HepG2 (cell line): ENCODE results near the gene LAMA5. TPM values are rescaled to one million over a fixed set of nuclear protein-coding genes. Genes with fewer than 3 reads are reported as not detected.
A peak's percentile ranks its signal among the peaks of the same experiment; 100 is the strongest.

Experiments used
- ATAC-seq: fragments of 200-7000 bp; cut with Tn5 transposase; 3 replicates; pipeline ENCODE4 v1.9.1; 2020; ENCODE audit warnings: mild to moderate bottlenecking, moderate library complexity
- BruUV-seq: library from RNA; stranded (reverse); fragments of 400-500 nt; replicated peaks from 2 replicates; lab custom pipeline; 2021; lab: Mats Ljungman, UMichigan
- CTCF ChIA-PET: fragments of 300-600 bp; formaldehyde crosslinking; extraction: SDS; loops from one replicate; lab custom pipeline; 2021; ENCODE audit warnings: low total read pairs, inconsistent platforms, low intra/inter-chr PET ratio; lab: Yijun Ruan, JAX
- POLR2A ChIA-PET: fragments of 350-600 bp; sonication (Branson Sonifier 250); formaldehyde crosslinking; loops from one replicate; lab custom pipeline; 2020; ENCODE audit warnings: antibody characterized with exemption, inconsistent platforms; lab: Yijun Ruan, JAX
- DNase-seq: peaks from one replicate; pipeline ENCODE4 v3.0.0-alpha.2; 2015; ENCODE audit warnings: low spot score
- FAIRE-seq: peaks from 3 replicates; lab custom pipeline; 2011; peaks lifted over from hg19 to GRCh38; lab: Jason Lieb, UNC
- H2AFZ ChIP-seq: one replicate; pipeline ENCODE4 v1.6.1; 2011; ENCODE audit warnings: low read length, inconsistent platforms
- H3K27ac ChIP-seq: fragments of 300-600 bp; 3 replicates; pipeline ENCODE4 v1.8.0; 2011; ENCODE audit warnings: mixed run types, mild to moderate bottlenecking, mixed read lengths, low read length, inconsistent platforms; ENCODE audit not compliant: insufficient read depth; ENCODE audit errors: extremely low read length
- H3K27me3 ChIP-seq, 2 experiments: fragments of 200-600 bp in 1 of 2; 2 replicates in 1 of 2; 3 replicates in 1 of 2; pipeline versions ENCODE4 v1.6.0 to v1.8.0; 2011; ENCODE audit warnings: low read length in 2 of 2, mild to moderate bottlenecking in 2 of 2, moderate library complexity in 2 of 2, inconsistent platforms in 1 of 2; ENCODE audit not compliant: insufficient read depth in 2 of 2, control insufficient read depth in 1 of 2
- H3K36me3 ChIP-seq, 2 experiments: fragments of 200-600 bp in 1 of 2; replicated peaks in 1 of 2; 2 replicates in 1 of 2; 3 replicates in 1 of 2; pipeline versions ENCODE4 v1.5.1 to v1.8.0; 2011; ENCODE audit warnings: low read length in 2 of 2, inconsistent platforms in 1 of 2; ENCODE audit not compliant: insufficient read depth in 2 of 2, control insufficient read depth in 1 of 2
- H3K4me1 ChIP-seq: 2 replicates; pipeline ENCODE4 v1.5.1; 2012; ENCODE audit warnings: low read length, inconsistent platforms; ENCODE audit not compliant: insufficient read depth
- H3K4me2 ChIP-seq: 2 replicates; pipeline ENCODE4 v1.6.0; 2011; ENCODE audit warnings: low read depth, low read length, inconsistent platforms
- H3K4me3 ChIP-seq, 3 experiments: fragments of 200-600 bp in 1 of 3; sonication (generic), shearing (Covaris generic) in 1 of 3; replicated peaks in 1 of 3; 2 replicates each; pipeline ENCODE4 v1.5.1; 2011 to 2016; ENCODE audit warnings: low read length in 3 of 3, inconsistent platforms in 2 of 3, low read depth in 2 of 3, mild to moderate bottlenecking in 2 of 3, control low read depth in 1 of 3, mixed read lengths in 1 of 3; ENCODE audit not compliant: insufficient read depth in 1 of 3
- H3K79me2 ChIP-seq: one replicate; pipeline ENCODE4 v1.6.1; 2011; ENCODE audit warnings: low read length, inconsistent platforms; ENCODE audit not compliant: insufficient read depth
- H3K9ac ChIP-seq: 2 replicates; pipeline ENCODE4 v1.6.0; 2011; ENCODE audit warnings: mild to moderate bottlenecking, low read depth, low read length, inconsistent platforms; ENCODE audit not compliant: insufficient read depth
- H3K9me3 ChIP-seq: 2 replicates; pipeline ENCODE4 v1.5.1; 2012; ENCODE audit warnings: mild to moderate bottlenecking, low read length
- H4K20me1 ChIP-seq: 2 replicates; pipeline ENCODE4 v1.6.0; 2011; ENCODE audit warnings: inconsistent platforms, mild to moderate bottlenecking, low read length, moderate library complexity; ENCODE audit not compliant: insufficient read depth
- CERS6 ChIP-seq: sonication (generic); formaldehyde crosslinking; IDR thresholded peaks from 2 replicates; pipeline ENCODE4 v1.5.0; 2020; ENCODE audit warnings: missing genetic modification reagents
- CREB1 ChIP-seq, 2 experiments: fragments of 450-650 bp in 1 of 2; IDR thresholded peaks; 2 replicates each; pipeline ENCODE4 v1.6.1; 2016 to 2017; ENCODE audit warnings: control low read depth in 1 of 2, mild to moderate bottlenecking in 1 of 2, missing compliant biosample characterization in 1 of 2, missing genetic modification characterization in 1 of 2
- DBP ChIP-seq: sonication (generic); formaldehyde crosslinking; IDR thresholded peaks from 2 replicates; pipeline ENCODE4 v1.4.0; 2020; ENCODE audit warnings: missing genetic modification reagents; ENCODE audit errors: not compliant biosample characterization
- DNMT3B ChIP-seq: conservative IDR thresholded peaks from 2 replicates; pipeline ENCODE4 v1.6.1; 2016; ENCODE audit warnings: missing biosample characterization, control low read depth
- GABPA ChIP-seq, 2 experiments: IDR thresholded peaks; 2 replicates each; pipeline ENCODE4 v1.6.1; 2011 to 2016; ENCODE audit warnings: low read depth in 2 of 2, low read length in 1 of 2, missing biosample characterization in 1 of 2, missing genetic modification characterization in 1 of 2
- GATAD2A ChIP-seq: IDR thresholded peaks from 2 replicates; pipeline ENCODE4 v1.6.1; 2016
- HNRNPK ChIP-seq: fragments of 200-400 bp; formaldehyde crosslinking; IDR thresholded peaks from 2 replicates; pipeline ENCODE4 v1.6.1; 2018; ENCODE audit warnings: low read length, low read depth, moderate library complexity, mild to moderate bottlenecking; ENCODE audit not compliant: poor library complexity, severe bottlenecking
- KDM5A ChIP-seq: fragments of 200-600 bp; sonication (generic); IDR thresholded peaks from 2 replicates; pipeline ENCODE4 v1.7.0; 2018; ENCODE audit warnings: antibody characterized with exemption, mild to moderate bottlenecking, low read length, borderline replicate concordance
- SATB2 ChIP-seq: sonication (generic); formaldehyde crosslinking; IDR thresholded peaks from 2 replicates; pipeline ENCODE4 v1.5.0; 2020; ENCODE audit warnings: missing genetic modification reagents
- SIX1 ChIP-seq: sonication (generic); formaldehyde crosslinking; IDR thresholded peaks from 2 replicates; pipeline ENCODE4 v1.4.0; 2020; ENCODE audit warnings: missing genetic modification reagents, borderline replicate concordance
- WGBS: methylation state at CpG from one replicate; pipeline ENCODE4 v1.1.6; 2017; ENCODE audit warnings: low lambda C conversion rate; 5-methylcytosine and 5-hydroxymethylcytosine counted together
- in situ Hi-C: cut with HindIII; loops from 2 replicates; pipeline ENCODE4 v1.10.0; 2017; ENCODE audit warnings: low pct_unique_long_range_greater_than_20kb; ENCODE audit not compliant: extremely low pct_ligation_motif_present
- intact Hi-C: fragments of 100-400 bp; cut with micrococcal nuclease; formaldehyde crosslinking; loops from one replicate; pipeline ENCODE4 v1.10.0; 2022; ENCODE audit not compliant: unreplicated experiment
- polyA plus RNA-seq, 8 experiments: library from polyadenylated mRNA; depleted of rRNA in 3 of 8; stranded (reverse) in 7 of 8; unstranded in 1 of 8; fragments of >200 nt; fragmentation: Illumina TruSeq in 4 of 8; extraction: Trizol in 4 of 8; gene quantifications; 2 replicates each; pipeline versions ENCODE4 v1.2.1 to v1.2.3, GENCODE V29; 2011 to 2016; ENCODE audit warnings: low read depth in 4 of 8, missing spikeins in 1 of 8, mixed read lengths in 1 of 8; ENCODE audit not compliant: insufficient read depth in 1 of 8
- total RNA-seq, 5 experiments: library from RNA; depleted of rRNA; stranded (reverse); fragments of >200 nt; fragmentation: Illumina TruSeq; extraction: Trizol; gene quantifications; 2 replicates each; pipeline ENCODE4 v1.2.3, GENCODE V29; 2016; ENCODE audit warnings: low read depth in 1 of 5
- TF ChIP-seq, protein P1 (sequence below): sonication (generic); formaldehyde crosslinking; IDR thresholded peaks from 2 replicates; pipeline ENCODE4 v1.9.0; 2021; ENCODE audit warnings: missing genetic modification reagents, borderline replicate concordance

Gene LAMA5
- total and polyA plus RNA-seq, 2 of the 13 experiments (the other 11 are each of a cell fraction or from before 2014, with no cell fraction given): 21.0 to 44.7 TPM

GRCh38 chr20:62352402-62353288 lies 14.5 kb downstream of the LAMA5 start (continued):
- TF ChIP-seq CERS6 (CRISPR knock-in tag): no peak
- TF ChIP-seq DNMT3B (CRISPR knock-in tag): no peak

DNA sequence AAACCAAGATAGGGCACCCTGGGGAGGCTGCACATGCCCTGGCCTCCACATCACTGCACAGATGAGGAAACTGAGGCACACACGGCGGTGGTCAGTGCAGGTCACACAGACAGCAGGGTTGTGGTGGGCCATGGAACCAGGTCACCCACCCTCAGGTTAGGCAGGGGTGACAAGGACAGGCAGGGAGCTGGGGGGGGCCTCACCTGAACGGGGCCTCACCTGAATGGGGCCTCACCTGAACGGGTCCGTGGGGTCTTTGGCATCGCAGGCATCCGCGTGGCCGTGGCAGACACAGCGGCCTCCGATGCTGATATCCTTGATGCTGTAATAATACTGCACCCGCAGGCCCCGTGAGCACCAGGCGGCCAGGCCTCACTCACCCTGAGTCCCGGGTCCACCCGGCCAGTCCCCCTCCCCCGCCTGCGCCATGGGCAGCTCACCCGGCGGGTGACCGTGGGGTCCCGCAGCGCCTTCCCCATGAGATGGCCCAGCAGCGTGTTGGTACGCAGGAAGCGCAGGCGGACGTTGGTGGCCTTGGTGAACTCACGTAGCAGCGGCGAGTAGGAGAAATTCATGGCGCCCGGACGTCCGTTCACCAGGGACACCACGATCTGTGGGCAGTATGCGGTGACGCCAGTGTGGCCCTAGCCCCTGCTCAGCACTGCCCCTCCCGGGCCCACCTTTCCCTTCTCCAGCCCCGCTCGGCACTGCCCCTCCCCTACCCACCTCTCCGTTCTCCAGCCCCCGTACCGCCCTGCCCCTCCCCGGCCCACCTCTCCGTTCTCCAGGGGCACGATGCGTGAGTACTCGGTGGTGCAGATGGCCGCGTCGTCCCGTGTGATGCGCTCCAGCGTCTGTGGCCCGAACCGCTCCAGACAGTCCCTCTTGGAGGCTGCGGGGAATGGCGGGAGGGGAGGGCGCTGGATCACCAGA lies 15.4 kb downstream of the LAMA5 start:
- 90% methylated on average over 60 of the region's 60 CpGs for WGBS
- intact Hi-C loops: no loop called here
- FAIRE-seq: no peak
- Histone ChIP-seq H3K27me3 (no peaks in the 10 kb centered on the region), H3K4me3 (no peak overlapping the region), H3K36me3 (peaks cover 32 to 46% of the 10 kb centered on the region in 2 experiments), H3K27ac (no peak overlapping the region), H3K4me1 (peaks cover 52% of the 10 kb centered on the region), H3K4me2 (no peak overlapping the region), H2AFZ (no peak overlapping the region), H3K9me3 (no peaks in the 10 kb centered on the region), H3K9ac (no peak overlapping the region), H4K20me1 (peaks cover 20% of the 10 kb centered on the region; the same call in 1 of the 2 replicates), H3K79me2 (peaks cover 18% of the 10 kb centered on the region)
- ChIA-PET POLR2A (interaction anchor here (5.8 kb wide), 1 partner anchor 18 kb away, joined by 62 read pairs; the partner anchor contains the start of gene LAMA5), CTCF (no interaction called here)
- no TSS peak for BruUV-seq
- in situ Hi-C loops: no loop called here
- DNase-seq: no peak
- ATAC-seq: no peak
- TF ChIP-seq, protein P1, sequence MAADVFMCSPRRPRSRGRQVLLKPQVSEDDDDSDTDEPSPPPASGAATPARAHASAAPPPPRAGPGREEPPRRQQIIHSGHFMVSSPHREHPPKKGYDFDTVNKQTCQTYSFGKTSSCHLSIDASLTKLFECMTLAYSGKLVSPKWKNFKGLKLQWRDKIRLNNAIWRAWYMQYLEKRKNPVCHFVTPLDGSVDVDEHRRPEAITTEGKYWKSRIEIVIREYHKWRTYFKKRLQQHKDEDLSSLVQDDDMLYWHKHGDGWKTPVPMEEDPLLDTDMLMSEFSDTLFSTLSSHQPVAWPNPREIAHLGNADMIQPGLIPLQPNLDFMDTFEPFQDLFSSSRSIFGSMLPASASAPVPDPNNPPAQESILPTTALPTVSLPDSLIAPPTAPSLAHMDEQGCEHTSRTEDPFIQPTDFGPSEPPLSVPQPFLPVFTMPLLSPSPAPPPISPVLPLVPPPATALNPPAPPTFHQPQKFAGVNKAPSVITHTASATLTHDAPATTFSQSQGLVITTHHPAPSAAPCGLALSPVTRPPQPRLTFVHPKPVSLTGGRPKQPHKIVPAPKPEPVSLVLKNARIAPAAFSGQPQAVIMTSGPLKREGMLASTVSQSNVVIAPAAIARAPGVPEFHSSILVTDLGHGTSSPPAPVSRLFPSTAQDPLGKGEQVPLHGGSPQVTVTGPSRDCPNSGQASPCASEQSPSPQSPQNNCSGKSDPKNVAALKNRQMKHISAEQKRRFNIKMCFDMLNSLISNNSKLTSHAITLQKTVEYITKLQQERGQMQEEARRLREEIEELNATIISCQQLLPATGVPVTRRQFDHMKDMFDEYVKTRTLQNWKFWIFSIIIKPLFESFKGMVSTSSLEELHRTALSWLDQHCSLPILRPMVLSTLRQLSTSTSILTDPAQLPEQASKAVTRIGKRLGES (CRISPR knock-in tag): no peak
- TF ChIP-seq SATB2: no peak
- TF ChIP-seq DBP: no peak
- no peak for TF ChIP-seq SIX1 (CRISPR knock-in tag)
- TF ChIP-seq CREB1 (IDR thresholded peaks at IDR 0.05): no peak
- no peak for TF ChIP-seq CREB1 (CRISPR knock-in tag; IDR thresholded peaks at IDR 0.05)
- TF ChIP-seq HNRNPK: peak; percentile 48
- TF ChIP-seq KDM5A: no peak
- TF ChIP-seq GATAD2A (CRISPR knock-in tag): no peak
- no peak for TF ChIP-seq GABPA (IDR thresholded peaks at IDR 0.05; ENCODE audit: low read depth, low read length)
- TF ChIP-seq GABPA (CRISPR knock-in tag; IDR thresholded peaks at IDR 0.05; ENCODE audit: low read depth): no peak
